ENCODE measurements around the gene GRIA3. TPM values are rescaled to one million over a fixed set of nuclear protein-coding genes. Genes with fewer than 3 reads are reported as not detected.

The GRIA3 gene
- total and polyA plus RNA-seq, 4 donors, result 0.05 to 2.0 (median 0.37) TPM

DNA sequence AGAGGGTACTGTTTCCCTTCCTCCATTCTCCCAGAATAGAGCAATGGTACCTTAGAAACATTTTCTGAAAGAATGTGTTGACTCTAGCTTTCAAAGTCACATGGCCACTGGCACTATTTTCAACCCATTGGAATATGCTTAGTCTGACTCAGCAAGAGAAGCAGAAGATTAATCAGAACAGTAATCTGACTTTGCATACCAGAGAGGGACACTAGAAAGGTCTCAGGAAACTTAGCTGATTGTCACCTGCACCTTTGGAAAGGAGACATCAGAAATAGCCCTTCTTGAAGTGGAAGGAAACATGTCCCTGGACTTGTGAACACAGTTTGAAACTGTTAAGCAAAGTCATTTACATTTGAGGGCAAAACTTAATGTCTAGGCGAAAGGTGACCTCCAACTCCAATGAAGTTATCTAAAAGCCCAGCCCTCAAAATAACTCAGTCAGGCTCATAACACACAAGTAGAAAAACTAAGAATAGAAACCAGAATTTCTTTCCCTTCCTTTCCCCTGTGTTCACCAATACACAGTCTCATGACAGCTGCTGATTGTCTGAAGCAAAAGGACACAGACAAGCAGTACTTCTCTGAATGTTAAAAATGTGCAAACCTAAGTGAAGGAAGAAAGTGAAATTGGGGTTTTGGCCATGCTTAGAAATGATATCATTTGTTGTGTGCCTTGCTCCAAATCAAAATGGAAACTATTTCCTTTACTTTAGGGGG is 270.8 kb downstream of the GRIA3 start:
- DNase-seq, result peak in 1 of 3 donors; percentile 8
- Histone ChIP-seq H3K27me3 (ENCODE audit: control insufficient read depth in 3 of 3, insufficient read depth in 3 of 3, low read length in 2 of 3) (no peaks in the 10 kb centered on the region), H3K9me3 (ENCODE audit: control insufficient read depth in 4 of 4, insufficient read depth in 3 of 4, low read length in 3 of 4) (no peaks in the 10 kb centered on the region), H3K27ac (ENCODE audit: low read depth in 1 of 2, low read length in 1 of 2) (no peak overlapping the region), H3K36me3 (ENCODE audit: control insufficient read depth in 4 of 4, insufficient read depth in 4 of 4, low read length in 4 of 4) (no peaks in the 10 kb centered on the region), H3K4me1 (ENCODE audit: control insufficient read depth in 5 of 5, insufficient read depth in 5 of 5, low read length in 5 of 5) (no peaks in the 10 kb centered on the region), H3K4me3 (no peak overlapping the region), H3K9ac (ENCODE audit: insufficient read depth in 1 of 2, low read length in 2 of 2) (no peak overlapping the region)
- TF ChIP-seq, protein P1, sequence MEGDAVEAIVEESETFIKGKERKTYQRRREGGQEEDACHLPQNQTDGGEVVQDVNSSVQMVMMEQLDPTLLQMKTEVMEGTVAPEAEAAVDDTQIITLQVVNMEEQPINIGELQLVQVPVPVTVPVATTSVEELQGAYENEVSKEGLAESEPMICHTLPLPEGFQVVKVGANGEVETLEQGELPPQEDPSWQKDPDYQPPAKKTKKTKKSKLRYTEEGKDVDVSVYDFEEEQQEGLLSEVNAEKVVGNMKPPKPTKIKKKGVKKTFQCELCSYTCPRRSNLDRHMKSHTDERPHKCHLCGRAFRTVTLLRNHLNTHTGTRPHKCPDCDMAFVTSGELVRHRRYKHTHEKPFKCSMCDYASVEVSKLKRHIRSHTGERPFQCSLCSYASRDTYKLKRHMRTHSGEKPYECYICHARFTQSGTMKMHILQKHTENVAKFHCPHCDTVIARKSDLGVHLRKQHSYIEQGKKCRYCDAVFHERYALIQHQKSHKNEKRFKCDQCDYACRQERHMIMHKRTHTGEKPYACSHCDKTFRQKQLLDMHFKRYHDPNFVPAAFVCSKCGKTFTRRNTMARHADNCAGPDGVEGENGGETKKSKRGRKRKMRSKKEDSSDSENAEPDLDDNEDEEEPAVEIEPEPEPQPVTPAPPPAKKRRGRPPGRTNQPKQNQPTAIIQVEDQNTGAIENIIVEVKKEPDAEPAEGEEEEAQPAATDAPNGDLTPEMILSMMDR (IDR thresholded peaks at IDR 0.05; ENCODE audit: control extremely low read depth, extremely low read depth), result no peak
- no peak for ATAC-seq (ENCODE audit: insufficient read depth, low FRiP score)
- 71 to 80% methylated on average over 1 of the region's 1 CpG for WGBS, 2 donors

DNA sequence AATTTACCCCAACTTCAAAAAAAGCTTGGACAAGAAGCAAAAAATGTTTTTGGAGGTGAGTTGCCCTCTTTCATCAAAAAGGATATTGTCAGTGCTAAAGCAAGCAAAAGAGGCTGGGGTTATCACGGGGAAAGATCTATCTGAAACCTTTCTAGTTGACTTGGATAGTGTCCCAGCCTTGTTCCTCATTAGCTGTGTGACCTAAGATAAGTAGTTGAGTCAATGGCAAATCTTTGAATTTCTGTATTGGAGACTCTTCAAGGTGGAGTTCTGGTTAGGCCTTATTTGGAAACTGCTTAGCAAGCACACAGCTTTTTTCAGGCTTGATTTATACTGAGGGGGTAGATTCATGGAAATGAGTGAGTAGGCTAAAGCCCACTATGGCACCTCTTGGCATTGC is 271.6 kb downstream of the GRIA3 start:
- Histone ChIP-seq H3K9me3 (ENCODE audit: control insufficient read depth in 4 of 4, insufficient read depth in 3 of 4, low read length in 3 of 4) (no peaks in the 10 kb centered on the region), H3K4me1 (ENCODE audit: control insufficient read depth in 5 of 5, insufficient read depth in 5 of 5, low read length in 5 of 5) (no peaks in the 10 kb centered on the region), H3K9ac (ENCODE audit: insufficient read depth in 1 of 2, low read length in 2 of 2) (no peak overlapping the region), H3K4me3 (no peak overlapping the region), H3K27ac (ENCODE audit: low read depth in 1 of 2, low read length in 1 of 2) (no peak overlapping the region), H3K36me3 (ENCODE audit: control insufficient read depth in 4 of 4, insufficient read depth in 4 of 4, low read length in 4 of 4) (no peaks in the 10 kb centered on the region), H3K27me3 (ENCODE audit: control insufficient read depth in 3 of 3, insufficient read depth in 3 of 3, low read length in 2 of 3) (no peaks in the 10 kb centered on the region)
- no peak for DNase-seq
- WGBS, 2 donors, result 36 to 70% methylated on average over 1 of the region's 1 CpG
- TF ChIP-seq, protein P1 (IDR thresholded peaks at IDR 0.05; ENCODE audit: control extremely low read depth, extremely low read depth), result no peak
- ATAC-seq (ENCODE audit: insufficient read depth, low FRiP score), result no peak

DNA sequence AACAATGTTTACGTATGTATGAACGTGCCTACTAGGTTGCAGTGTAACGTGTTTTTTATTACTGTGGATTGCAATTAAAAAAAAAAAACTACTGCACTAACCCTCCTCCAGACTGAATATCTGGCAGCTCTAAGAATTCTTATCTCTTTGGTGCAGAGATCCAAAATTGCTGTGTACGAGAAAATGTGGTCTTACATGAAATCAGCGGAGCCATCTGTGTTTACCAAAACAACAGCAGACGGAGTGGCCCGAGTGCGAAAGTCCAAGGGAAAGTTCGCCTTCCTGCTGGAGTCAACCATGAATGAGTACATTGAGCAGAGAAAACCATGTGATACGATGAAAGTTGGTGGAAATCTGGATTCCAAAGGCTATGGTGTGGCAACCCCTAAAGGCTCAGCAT is 280.6 kb downstream of the GRIA3 start:
- ATAC-seq (ENCODE audit: insufficient read depth, low FRiP score), result no peak
- Histone ChIP-seq H3K36me3 (ENCODE audit: control insufficient read depth in 4 of 4, insufficient read depth in 4 of 4, low read length in 4 of 4) (no peaks in the 10 kb centered on the region), H3K27me3 (ENCODE audit: control insufficient read depth in 3 of 3, insufficient read depth in 3 of 3, low read length in 2 of 3) (peaks cover 0 to 4% (median 0%) of the 10 kb centered on the region in 3 donors), H3K27ac (ENCODE audit: low read depth in 1 of 2, low read length in 1 of 2) (no peak overlapping the region), H3K9me3 (ENCODE audit: control insufficient read depth in 4 of 4, insufficient read depth in 3 of 4, low read length in 3 of 4) (peaks cover 0 to 3% (median 1%) of the 10 kb centered on the region in 4 donors), H3K4me3 (no peak overlapping the region), H3K4me1 (ENCODE audit: control insufficient read depth in 5 of 5, insufficient read depth in 5 of 5, low read length in 5 of 5) (no peaks in the 10 kb centered on the region), H3K9ac (ENCODE audit: insufficient read depth in 1 of 2, low read length in 2 of 2) (no peak overlapping the region)
- 74 to 87% methylated on average over 10 of the region's 10 CpGs for WGBS, 2 donors
- no peak for DNase-seq
- TF ChIP-seq, protein P1 (IDR thresholded peaks at IDR 0.05; ENCODE audit: control extremely low read depth, extremely low read depth), result no peak
